ENCODE results near the gene LTC4S.

The LTC4S gene

GRCh38 chr5:179765400-179765799 lies 28.4 kb upstream of the LTC4S start:
- no peaks in the 10 kb centered on the region for H3K27me3 ChIP-seq (ENCODE audit: insufficient read depth, low read depth)
- H2AFZ ChIP-seq (ENCODE audit: low read depth), result no peak overlapping the region
- TF ChIP-seq CTCF (conservative IDR thresholded peaks at IDR 0.05; ENCODE audit: low read depth, low read length), result no peak
- H3K4me3 ChIP-seq (IDR thresholded peaks at IDR 0.05; ENCODE audit: insufficient read depth, low read depth, low read length), result no peak overlapping the region
- no peak overlapping the region for H3K9ac ChIP-seq
- H3K36me3 ChIP-seq (ENCODE audit: insufficient read depth), result no peaks in the 10 kb centered on the region
- no peak overlapping the region for H3K4me2 ChIP-seq
- no peak overlapping the region for H3K27ac ChIP-seq
- H3K4me1 ChIP-seq (ENCODE audit: low read depth, poor library complexity, severe bottlenecking), result peaks cover 13% of the 10 kb centered on the region
- H3K79me2 ChIP-seq (ENCODE audit: insufficient read depth, low read depth), result no peaks in the 10 kb centered on the region
- H4K20me1 ChIP-seq (ENCODE audit: insufficient read depth), result no peaks in the 10 kb centered on the region

- no peak for TF ChIP-seq CTCF (conservative IDR thresholded peaks at IDR 0.05; ENCODE audit: low read depth, low read length)
- Histone ChIP-seq H3K4me2 (no peak overlapping the region), H3K9ac (no peak overlapping the region), H2AFZ (ENCODE audit: low read depth) (no peak overlapping the region), H3K4me3 (IDR thresholded peaks at IDR 0.05; ENCODE audit: insufficient read depth, low read depth, low read length) (no peak overlapping the region), H4K20me1 (ENCODE audit: insufficient read depth) (no peaks in the 10 kb centered on the region), H3K79me2 (ENCODE audit: insufficient read depth, low read depth) (no peaks in the 10 kb centered on the region), H3K27me3 (ENCODE audit: insufficient read depth, low read depth) (no peaks in the 10 kb centered on the region), H3K36me3 (ENCODE audit: insufficient read depth) (no peaks in the 10 kb centered on the region), H3K27ac (no peak overlapping the region), H3K4me1 (ENCODE audit: low read depth, poor library complexity, severe bottlenecking) (peaks cover 12% of the 10 kb centered on the region)
Observed at GRCh38 chr5:179766021-179766725, 27.6 kb upstream of the LTC4S start.

- H3K79me2 ChIP-seq (ENCODE audit: insufficient read depth, low read depth), result no peaks in the 10 kb centered on the region
- no peak overlapping the region for H3K4me2 ChIP-seq
- H3K27me3 ChIP-seq (ENCODE audit: insufficient read depth, low read depth), result no peaks in the 10 kb centered on the region
- no peaks in the 10 kb centered on the region for H3K36me3 ChIP-seq (ENCODE audit: insufficient read depth)
- H3K4me3 ChIP-seq (IDR thresholded peaks at IDR 0.05; ENCODE audit: insufficient read depth, low read depth, low read length), result no peak overlapping the region
- no peaks in the 10 kb centered on the region for H4K20me1 ChIP-seq (ENCODE audit: insufficient read depth)
- TF ChIP-seq CTCF (conservative IDR thresholded peaks at IDR 0.05; ENCODE audit: low read depth, low read length), result no peak
- no peak overlapping the region for H3K9ac ChIP-seq
- no peak overlapping the region for H2AFZ ChIP-seq (ENCODE audit: low read depth)
- peaks cover 11% of the 10 kb centered on the region for H3K4me1 ChIP-seq (ENCODE audit: low read depth, poor library complexity, severe bottlenecking)
- H3K27ac ChIP-seq, result no peak overlapping the region
Observed at GRCh38 chr5:179766726-179767455, 26.9 kb upstream of the LTC4S start.

GRCh38 chr5:179767496-179768100 lies 26.2 kb upstream of the LTC4S start:
- Histone ChIP-seq H3K27ac (no peak overlapping the region), H3K4me1 (ENCODE audit: low read depth, poor library complexity, severe bottlenecking) (peaks cover 4% of the 10 kb centered on the region), H2AFZ (ENCODE audit: low read depth) (no peak overlapping the region), H3K4me3 (IDR thresholded peaks at IDR 0.05; ENCODE audit: insufficient read depth, low read depth, low read length) (no peak overlapping the region), H3K4me2 (no peak overlapping the region), H3K9ac (no peak overlapping the region), H3K79me2 (ENCODE audit: insufficient read depth, low read depth) (no peaks in the 10 kb centered on the region), H4K20me1 (ENCODE audit: insufficient read depth) (no peaks in the 10 kb centered on the region), H3K36me3 (ENCODE audit: insufficient read depth) (no peaks in the 10 kb centered on the region), H3K27me3 (ENCODE audit: insufficient read depth, low read depth) (no peaks in the 10 kb centered on the region)
- no peak for TF ChIP-seq CTCF (conservative IDR thresholded peaks at IDR 0.05; ENCODE audit: low read depth, low read length)
